ENCODE results near the gene PHLDA1. TPM values are rescaled to one million over a fixed set of nuclear protein-coding genes. Genes with fewer than 3 reads are reported as not detected.

PHLDA1 gene
- total RNA-seq, 1 experiment from 2014 or later = 159 TPM

- peak overlapping the region; percentile 66; the same call in 1 of the 2 replicates for H3K27ac ChIP-seq (ENCODE audit: low read length)
- no TSS peak for BruUV-seq (replicated peaks)
- TF ChIP-seq TCF7L2 (IDR thresholded peaks at IDR 0.05; ENCODE audit: low read depth, low read length) = no peak
- TF ChIP-seq SIN3A (IDR thresholded peaks at IDR 0.05; ENCODE audit: borderline replicate concordance, insufficient read depth, low read depth, low read length) = no peak
- TF ChIP-seq REST (IDR thresholded peaks at IDR 0.05; ENCODE audit: insufficient read depth in 1 of 2, low read depth in 2 of 2, low read length in 1 of 2) = no peak
- TF ChIP-seq, protein P1, sequence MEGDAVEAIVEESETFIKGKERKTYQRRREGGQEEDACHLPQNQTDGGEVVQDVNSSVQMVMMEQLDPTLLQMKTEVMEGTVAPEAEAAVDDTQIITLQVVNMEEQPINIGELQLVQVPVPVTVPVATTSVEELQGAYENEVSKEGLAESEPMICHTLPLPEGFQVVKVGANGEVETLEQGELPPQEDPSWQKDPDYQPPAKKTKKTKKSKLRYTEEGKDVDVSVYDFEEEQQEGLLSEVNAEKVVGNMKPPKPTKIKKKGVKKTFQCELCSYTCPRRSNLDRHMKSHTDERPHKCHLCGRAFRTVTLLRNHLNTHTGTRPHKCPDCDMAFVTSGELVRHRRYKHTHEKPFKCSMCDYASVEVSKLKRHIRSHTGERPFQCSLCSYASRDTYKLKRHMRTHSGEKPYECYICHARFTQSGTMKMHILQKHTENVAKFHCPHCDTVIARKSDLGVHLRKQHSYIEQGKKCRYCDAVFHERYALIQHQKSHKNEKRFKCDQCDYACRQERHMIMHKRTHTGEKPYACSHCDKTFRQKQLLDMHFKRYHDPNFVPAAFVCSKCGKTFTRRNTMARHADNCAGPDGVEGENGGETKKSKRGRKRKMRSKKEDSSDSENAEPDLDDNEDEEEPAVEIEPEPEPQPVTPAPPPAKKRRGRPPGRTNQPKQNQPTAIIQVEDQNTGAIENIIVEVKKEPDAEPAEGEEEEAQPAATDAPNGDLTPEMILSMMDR (IDR thresholded peaks at IDR 0.05) = no peak
- no peak for TF ChIP-seq POLR2AphosphoS5 (IDR thresholded peaks at IDR 0.05; ENCODE audit: low read depth, low read length)
- ChIA-PET POLR2A (interaction anchor here (0.6 kb wide), 1 partner anchor 282 kb away, joined by 3 read pairs; no protein-coding TSS in a partner anchor), CTCF (no interaction called here)
- no peak for ATAC-seq
- H3K4me1 ChIP-seq (ENCODE audit: control insufficient read depth, insufficient read depth, low read length) = no peaks in the 10 kb centered on the region
- H3K9me3 ChIP-seq (ENCODE audit: control insufficient read depth, insufficient read depth, low read depth, low read length) = peaks cover 9% of the 10 kb centered on the region; the same call in 1 of the 2 replicates
- DNase-seq (ENCODE audit: low read depth, low spot score) = no peak
- H3K4me3 ChIP-seq (ENCODE audit: low read depth in 2 of 2, low read length in 2 of 2) = no peak overlapping the region
- H3K36me3 ChIP-seq (ENCODE audit: control insufficient read depth, insufficient read depth, low read length) = no peaks in the 10 kb centered on the region
- intact Hi-C loops (cut with micrococcal nuclease; ENCODE audit: unreplicated experiment) = no loop called here
- in situ Hi-C loops (cut with HindIII; ENCODE audit: low pct_unique_long_range_greater_than_20kb, low sequenced_read_pairs) = no loop called here
- H3K27me3 ChIP-seq (ENCODE audit: control insufficient read depth, insufficient read depth, low read length) = no peaks in the 10 kb centered on the region
Measured at GRCh38 chr12:76003355-76003638, 28.3 kb downstream of the PHLDA1 start.

- BruUV-seq (replicated peaks) = no TSS peak
- Histone ChIP-seq H3K27me3 (ENCODE audit: control insufficient read depth, insufficient read depth, low read length) (no peaks in the 10 kb centered on the region), H3K27ac (ENCODE audit: low read length) (peak overlapping the region; percentile 66; the same call in 1 of the 2 replicates), H3K9me3 (ENCODE audit: control insufficient read depth, insufficient read depth, low read depth, low read length) (peaks cover 9% of the 10 kb centered on the region; the same call in 1 of the 2 replicates), H3K4me1 (ENCODE audit: control insufficient read depth, insufficient read depth, low read length) (no peaks in the 10 kb centered on the region), H3K4me3 (ENCODE audit: low read depth in 2 of 2, low read length in 2 of 2) (no peak overlapping the region), H3K36me3 (ENCODE audit: control insufficient read depth, insufficient read depth, low read length) (no peaks in the 10 kb centered on the region)
- DNase-seq (ENCODE audit: low read depth, low spot score) (no peak), ATAC-seq (no peak)
- intact Hi-C loops (cut with micrococcal nuclease; ENCODE audit: unreplicated experiment) = no loop called here
- CTCF ChIA-PET = interaction anchor here (0.6 kb wide), 1 partner anchor 451 kb away, joined by 3 read pairs; no protein-coding TSS in a partner anchor
- TF ChIP-seq, protein P1 (IDR thresholded peaks at IDR 0.05) = no peak
- no peak for TF ChIP-seq SIN3A (IDR thresholded peaks at IDR 0.05; ENCODE audit: borderline replicate concordance, insufficient read depth, low read depth, low read length)
- no peak for TF ChIP-seq TCF7L2 (IDR thresholded peaks at IDR 0.05; ENCODE audit: low read depth, low read length)
- no peak for TF ChIP-seq POLR2AphosphoS5 (IDR thresholded peaks at IDR 0.05; ENCODE audit: low read depth, low read length)
- no peak for TF ChIP-seq REST (IDR thresholded peaks at IDR 0.05; ENCODE audit: insufficient read depth in 1 of 2, low read depth in 2 of 2, low read length in 1 of 2)
- POLR2A ChIA-PET = interaction anchor here (0.6 kb wide), 1 partner anchor 282 kb away, joined by 3 read pairs; no protein-coding TSS in a partner anchor
- in situ Hi-C loops (cut with HindIII; ENCODE audit: low pct_unique_long_range_greater_than_20kb, low sequenced_read_pairs) = no loop called here
Measured at GRCh38 chr12:76002598-76003354, 28.8 kb downstream of the PHLDA1 start.

All from Panc1 (cell line).